Neuronal stem cell (in vitro differentiated cells): Measurements from ENCODE around the gene TFPT.
A peak's percentile ranks its signal among the peaks of the same experiment; 100 is the strongest.

Experiments used
- DNase-seq: peaks from one replicate; pipeline ENCODE4 v3.0.0-alpha.2; 2013; ENCODE audit warnings: low spot score
- H2AFZ ChIP-seq: one replicate; pipeline ENCODE4 v1.6.1; 2013; ENCODE audit warnings: mild to moderate bottlenecking, low read length, inconsistent platforms
- H2AK5ac ChIP-seq: 2 replicates; pipeline ENCODE4 v1.6.1; 2013; ENCODE audit warnings: low read depth, mild to moderate bottlenecking, inconsistent platforms, low read length, moderate library complexity, mixed read lengths
- H2BK120ac ChIP-seq: 2 replicates; pipeline ENCODE4 v1.6.1; 2013; ENCODE audit warnings: low read depth, mild to moderate bottlenecking, inconsistent platforms, low read length, moderate library complexity, mixed read lengths
- H2BK12ac ChIP-seq: one replicate; pipeline ENCODE4 v1.6.1; 2013; ENCODE audit warnings: low read length, inconsistent platforms
- H2BK15ac ChIP-seq: 2 replicates; pipeline ENCODE4 v1.6.1; 2013; ENCODE audit warnings: mild to moderate bottlenecking, low read length, inconsistent platforms, mixed read lengths
- H2BK5ac ChIP-seq: one replicate; pipeline ENCODE4 v1.6.1; 2013; ENCODE audit warnings: inconsistent platforms, mild to moderate bottlenecking, low read length, moderate library complexity
- H3K14ac ChIP-seq: one replicate; pipeline ENCODE4 v1.6.1; 2013; ENCODE audit warnings: low read length, inconsistent platforms
- H3K18ac ChIP-seq: 2 replicates; pipeline ENCODE4 v1.6.1; 2013; ENCODE audit warnings: low read length, inconsistent platforms
- H3K23ac ChIP-seq: 2 replicates; pipeline ENCODE4 v1.6.1; 2013; ENCODE audit warnings: low read depth, mild to moderate bottlenecking, mixed read lengths, low read length, inconsistent platforms; ENCODE audit not compliant: poor library complexity
- H3K27ac ChIP-seq: replicated peaks from 3 replicates; pipeline ENCODE4 v1.5.1; 2013; ENCODE audit warnings: low read length, inconsistent platforms
- H3K27me3 ChIP-seq, 3 experiments: 2 replicates each; pipeline ENCODE4 v1.6.1; 2013; ENCODE audit warnings: low read length in 3 of 3, mild to moderate bottlenecking in 2 of 3, inconsistent platforms in 1 of 3, low read depth in 1 of 3, mixed read lengths in 1 of 3, moderate library complexity in 1 of 3; ENCODE audit not compliant: control insufficient read depth in 3 of 3, insufficient read depth in 3 of 3
- H3K36me3 ChIP-seq, 2 donors: replicated peaks in 1 of 2; 2 replicates each; pipeline ENCODE4 v1.6.1; 2013; ENCODE audit warnings: low read length in 2 of 2; ENCODE audit not compliant: control insufficient read depth in 2 of 2, insufficient read depth in 2 of 2
- H3K4ac ChIP-seq: 2 replicates; pipeline ENCODE4 v1.6.1; 2013; ENCODE audit warnings: inconsistent platforms, mild to moderate bottlenecking, low read length, moderate library complexity
- H3K4me1 ChIP-seq, 2 donors: 1 replicate in 1 of 2; 2 replicates in 1 of 2; pipeline ENCODE4 v1.6.1; 2013; ENCODE audit warnings: low read length in 2 of 2, low read depth in 1 of 2; ENCODE audit not compliant: control insufficient read depth in 2 of 2, insufficient read depth in 1 of 2
- H3K4me2 ChIP-seq: one replicate; pipeline ENCODE4 v1.6.1; 2013; ENCODE audit warnings: mild to moderate bottlenecking, low read length, inconsistent platforms; ENCODE audit not compliant: insufficient read depth, poor library complexity, severe bottlenecking
- H3K4me3 ChIP-seq, 2 donors: 2 replicates each; pipeline ENCODE4 v1.5.1; 2013; ENCODE audit warnings: low read length in 2 of 2, mild to moderate bottlenecking in 2 of 2, inconsistent platforms in 1 of 2, moderate library complexity in 1 of 2
- H3K79me1 ChIP-seq: one replicate; pipeline ENCODE4 v1.6.1; 2013; ENCODE audit warnings: low read depth, mild to moderate bottlenecking, inconsistent platforms, low read length, moderate library complexity
- H3K9ac ChIP-seq: one replicate; pipeline ENCODE4 v1.6.1; 2013; ENCODE audit warnings: mild to moderate bottlenecking, low read depth, low read length, inconsistent platforms; ENCODE audit not compliant: poor library complexity
- H3K9me3 ChIP-seq, 2 donors: replicated peaks in 1 of 2; 2 replicates each; pipeline versions ENCODE3 to v1.6.1; 2013; ENCODE audit warnings: low read length in 2 of 2, mild to moderate bottlenecking in 2 of 2, inconsistent platforms in 1 of 2, low read depth in 1 of 2, mixed read lengths in 1 of 2, moderate library complexity in 1 of 2; ENCODE audit not compliant: control insufficient read depth in 2 of 2, insufficient read depth in 1 of 2
- H4K8ac ChIP-seq: one replicate; pipeline ENCODE4 v1.6.1; 2013; ENCODE audit warnings: low read depth, mild to moderate bottlenecking, inconsistent platforms, low read length, moderate library complexity
- H4K91ac ChIP-seq: one replicate; pipeline ENCODE4 v1.6.1; 2013; ENCODE audit warnings: low read length, low read depth, mild to moderate bottlenecking, inconsistent platforms; ENCODE audit not compliant: poor library complexity
- WGBS, 2 donors: extraction: QIAGEN DNeasy Blood & Tissue Kit; methylation state at CpG; one replicate each; pipeline ENCODE4 v1.1.7; 2013; ENCODE audit warnings: missing lambda C conversion rate in 2 of 2, mixed read lengths in 1 of 2; ENCODE audit not compliant: insufficient read length in 2 of 2, insufficient replicate concordance in 1 of 2; ENCODE audit errors: extremely low coverage in 2 of 2; 5-methylcytosine and 5-hydroxymethylcytosine counted together

TFPT gene

DNA sequence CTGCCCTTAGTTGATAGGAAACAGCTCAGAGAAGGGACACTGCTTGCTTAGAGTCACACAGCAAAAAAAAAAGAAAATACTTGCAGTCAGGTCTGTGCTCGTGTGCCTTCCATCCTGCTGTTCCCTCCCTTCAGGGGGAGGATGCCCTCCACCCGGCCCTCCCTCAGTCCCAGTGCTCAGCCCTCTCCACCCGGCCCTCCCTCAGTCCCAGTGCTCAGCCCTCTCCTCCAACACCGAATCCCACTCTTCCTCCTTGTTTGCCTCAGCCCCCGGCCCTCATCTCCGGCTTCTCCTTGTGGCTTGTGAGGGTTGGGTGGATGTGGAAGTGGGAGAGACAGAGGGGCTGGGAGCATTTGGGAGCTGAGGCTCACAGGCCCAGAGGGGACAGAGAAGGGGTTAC is 5.8 kb downstream of the TFPT start:
- Histone ChIP-seq H3K9me3 (no peaks in the 10 kb centered on the region), H2AK5ac (no peak overlapping the region), H3K27me3 (no peaks in the 10 kb centered on the region), H2BK12ac (no peak overlapping the region), H2BK5ac (no peak overlapping the region), H4K91ac (no peak overlapping the region), H3K14ac (no peak overlapping the region), H3K79me1 (peaks cover 3% of the 10 kb centered on the region), H2BK15ac (no peak overlapping the region), H3K23ac (peak overlapping the region; percentile 73), H3K18ac (no peak overlapping the region), H2AFZ (no peak overlapping the region), H3K4me2 (no peak overlapping the region), H4K8ac (no peak overlapping the region), H3K4me3 (no peak overlapping the region), H3K36me3 (peaks cover 48 to 78% of the 10 kb centered on the region in 2 donors), H3K4ac (no peak overlapping the region), H2BK120ac (no peak overlapping the region), H3K27ac (no peak overlapping the region), H3K9ac (no peak overlapping the region), H3K4me1 (no peaks in the 10 kb centered on the region)
- no peak for DNase-seq
- WGBS, 2 donors = no CpG with 5 or more reads among the region's 6 CpGs

GRCh38 chr19:54108496-54108895 is 7.0 kb downstream of the TFPT start:
- no peak overlapping the region for H3K14ac ChIP-seq
- no CpG with 5 or more reads among the region's 7 CpGs for WGBS, 2 donors
- H3K18ac ChIP-seq = no peak overlapping the region
- H3K27me3 ChIP-seq = no peaks in the 10 kb centered on the region
- no peak overlapping the region for H3K4me3 ChIP-seq
- H2AK5ac ChIP-seq = no peak overlapping the region
- H3K23ac ChIP-seq = no peak overlapping the region
- no peaks in the 10 kb centered on the region for H3K4me1 ChIP-seq
- H4K91ac ChIP-seq = no peak overlapping the region
- no peak overlapping the region for H2AFZ ChIP-seq
- no peak overlapping the region for H2BK120ac ChIP-seq
- H2BK15ac ChIP-seq = no peak overlapping the region
- H4K8ac ChIP-seq = peak overlapping the region; percentile 48
- peak overlapping the region; percentile 78 for H2BK5ac ChIP-seq
- no peak for DNase-seq
- H3K9ac ChIP-seq = no peak overlapping the region
- peaks cover 1% of the 10 kb centered on the region for H3K79me1 ChIP-seq
- no peak overlapping the region for H3K4me2 ChIP-seq
- no peaks in the 10 kb centered on the region for H3K9me3 ChIP-seq
- peaks cover 48 to 72% of the 10 kb centered on the region in 2 donors for H3K36me3 ChIP-seq
- H2BK12ac ChIP-seq = no peak overlapping the region
- no peak overlapping the region for H3K4ac ChIP-seq
- no peak overlapping the region for H3K27ac ChIP-seq

DNA sequence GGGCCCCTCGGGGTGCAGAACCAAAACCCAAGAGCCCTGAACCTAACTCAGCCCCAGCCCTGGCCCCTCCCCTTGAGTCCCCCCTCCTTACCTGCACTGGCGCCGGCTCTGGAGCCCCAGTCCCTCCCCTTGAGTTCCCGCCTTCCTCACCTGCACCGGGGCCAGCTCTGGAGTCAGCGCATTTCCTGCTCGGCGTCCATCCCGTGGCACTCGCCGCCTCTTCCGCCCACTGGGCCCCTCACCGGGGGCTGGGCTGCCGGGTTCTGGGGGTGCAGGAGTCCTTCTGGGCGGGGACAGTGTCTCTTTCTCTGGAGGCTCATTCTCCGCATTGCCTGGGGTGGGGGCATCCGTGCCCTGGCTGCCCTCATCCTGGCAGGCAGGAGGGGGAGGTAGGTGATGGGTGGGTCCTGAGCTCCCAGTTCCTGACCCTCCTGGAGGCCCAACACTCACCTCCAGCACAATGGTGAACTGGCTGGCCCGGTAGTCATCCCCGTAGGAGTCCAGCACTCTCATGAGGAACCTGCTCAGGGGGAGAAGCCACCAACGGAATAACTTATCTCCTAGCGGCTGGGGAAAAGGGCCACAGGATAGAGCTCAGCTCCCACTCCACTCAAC is 7.5 kb downstream of the TFPT start:
- Histone ChIP-seq H3K4me1 (peaks cover 0 to under 1% of the 10 kb centered on the region in 2 donors), H3K9ac (no peak overlapping the region), H3K27ac (no peak overlapping the region), H3K23ac (no peak overlapping the region), H2AFZ (no peak overlapping the region), H2BK12ac (no peak overlapping the region), H2AK5ac (no peak overlapping the region), H3K27me3 (no peaks in the 10 kb centered on the region), H3K14ac (no peak overlapping the region), H2BK120ac (no peak overlapping the region), H2BK15ac (no peak overlapping the region), H4K91ac (no peak overlapping the region), H3K36me3 (peaks cover 45 to 67% of the 10 kb centered on the region in 2 donors), H3K4me3 (no peak overlapping the region), H3K79me1 (peaks cover 2% of the 10 kb centered on the region), H2BK5ac (peak overlapping the region; percentile 78), H4K8ac (peak overlapping the region; percentile 48), H3K18ac (no peak overlapping the region), H3K4me2 (no peak overlapping the region), H3K4ac (no peak overlapping the region), H3K9me3 (no peaks in the 10 kb centered on the region)
- WGBS, 2 donors = no CpG with 5 or more reads among the region's 21 CpGs
- DNase-seq = no peak

- Histone ChIP-seq H3K9ac (no peak overlapping the region), H3K4me2 (no peak overlapping the region), H3K23ac (no peak overlapping the region), H2AFZ (no peak overlapping the region), H4K8ac (no peak overlapping the region), H3K4me3 (no peak overlapping the region), H3K36me3 (peaks cover 43 to 58% of the 10 kb centered on the region in 2 donors), H2BK12ac (no peak overlapping the region), H3K27ac (no peak overlapping the region), H2BK120ac (no peak overlapping the region), H3K18ac (no peak overlapping the region), H3K4me1 (peaks cover 0 to 2% of the 10 kb centered on the region in 2 donors), H2BK15ac (no peak overlapping the region), H3K9me3 (no peaks in the 10 kb centered on the region), H3K14ac (no peak overlapping the region), H3K4ac (no peak overlapping the region), H2AK5ac (no peak overlapping the region), H3K27me3 (no peaks in the 10 kb centered on the region), H4K91ac (no peak overlapping the region), H3K79me1 (peaks cover 4% of the 10 kb centered on the region), H2BK5ac (no peak overlapping the region)
- whole genome bisulfite sequencing, 2 donors = no CpG with 5 or more reads among the region's 15 CpGs
- DNase-seq = no peak
These were observed 8.7 kb downstream of the TFPT start for GRCh38 chr19:54106716-54107115.
